H4 (cell line): ENCODE data around the gene MEIS2. TPM values are rescaled to one million over a fixed set of nuclear protein-coding genes. Genes with fewer than 3 reads are reported as not detected.
A peak's percentile ranks its signal among the peaks of the same experiment; 100 is the strongest.

Experiments
- DNase-seq: peaks from one replicate; pipeline ENCODE4 v3.0.0-alpha.2; 2015; ENCODE audit warnings: low spot score
- total RNA-seq: library from RNA; depleted of rRNA; stranded (reverse); fragments of >200 nt; shearing (Covaris generic); gene quantifications from 2 replicates; pipeline ENCODE4 v1.2.3, GENCODE V29; 2014; rRNA removed

Gene MEIS2
- total RNA-seq: 13.0 and 28.0 TPM in 2 replicates

- peak; percentile 92 for DNase-seq
Measured at GRCh38 chr15:37100109-37100965, at the start of gene MEIS2. TSS of gene MEIS2 (minus strand) at chr15:37100549. CDS start at chr15:37099466, 1,083 bp downstream.

GRCh38 chr15:37149146-37149545 is 48.8 kb upstream of the MEIS2 start:
- DNase-seq: no peak

- no peak for DNase-seq
Measured at GRCh38 chr15:37148714-37149113, 48.4 kb upstream of the MEIS2 start.

GRCh38 chr15:37143351-37143750 is 43.0 kb upstream of the MEIS2 start:
- DNase-seq: no peak

GRCh38 chr15:37142371-37142770 is 42.0 kb upstream of the MEIS2 start:
- no peak for DNase-seq

GRCh38 chr15:37140531-37141058 is 40.2 kb upstream of the MEIS2 start:
- DNase-seq: no peak

GRCh38 chr15:37138591-37139215 is 38.4 kb upstream of the MEIS2 start:
- no peak for DNase-seq

- no peak for DNase-seq
Measured at GRCh38 chr15:37137221-37137620, 36.9 kb upstream of the MEIS2 start.

GRCh38 chr15:37136666-37137065 is 36.3 kb upstream of the MEIS2 start:
- no peak for DNase-seq

- DNase-seq: no peak
Measured at GRCh38 chr15:37135225-37135624, 34.9 kb upstream of the MEIS2 start.

GRCh38 chr15:37134699-37135131 is 34.4 kb upstream of the MEIS2 start:
- DNase-seq: peak; percentile 29

GRCh38 chr15:37134244-37134643 is 33.9 kb upstream of the MEIS2 start:
- DNase-seq: no peak

GRCh38 chr15:37133602-37134001 is 33.3 kb upstream of the MEIS2 start:
- DNase-seq: peak; percentile 45

- no peak for DNase-seq
Measured at GRCh38 chr15:37132826-37133417, 32.6 kb upstream of the MEIS2 start.

- DNase-seq: peak; percentile 10
Measured at GRCh38 chr15:37131621-37132020, 31.3 kb upstream of the MEIS2 start.

GRCh38 chr15:37130356-37130755 is 30.0 kb upstream of the MEIS2 start:
- no peak for DNase-seq

GRCh38 chr15:37125143-37125542 is 24.8 kb upstream of the MEIS2 start:
- DNase-seq: no peak

- DNase-seq: no peak
Measured at GRCh38 chr15:37124331-37124730, 24.0 kb upstream of the MEIS2 start.

- no peak for DNase-seq
Measured at GRCh38 chr15:37122703-37123102, 22.4 kb upstream of the MEIS2 start.

GRCh38 chr15:37121492-37121891 is 21.1 kb upstream of the MEIS2 start:
- no peak for DNase-seq

GRCh38 chr15:37117030-37117429 is 16.7 kb upstream of the MEIS2 start:
- DNase-seq: no peak

GRCh38 chr15:37115538-37115937 is 15.2 kb upstream of the MEIS2 start:
- no peak for DNase-seq
